Measurements from ENCODE around the gene GRIN3B. TPM values are rescaled to one million over a fixed set of nuclear protein-coding genes. Genes with fewer than 3 reads are reported as not detected.

GRIN3B gene
- total and polyA plus RNA-seq, 9 of the 15 experiments (the other 6 are each of a cell fraction or from before 2014, with no cell fraction given) = 0.06 to 0.95 (median 0.19) TPM; not detected in 6

- TF ChIP-seq NONO (IDR thresholded peaks at IDR 0.05; ENCODE audit: low read depth in 2 of 2, low read length in 1 of 2) (no peak), CEBPZ (IDR thresholded peaks at IDR 0.05; ENCODE audit: borderline replicate concordance, low read depth, low read length) (no peak), EP300 (IDR thresholded peaks at IDR 0.05; ENCODE audit: low read length) (peak; percentile 74), ZNF609 (CRISPR knock-in tag; IDR thresholded peaks at IDR 0.05; ENCODE audit: borderline replicate concordance) (no peak; the same call in 1 of the 2 replicates), KDM5B (IDR thresholded peaks at IDR 0.05; ENCODE audit: insufficient replicate concordance, low read depth, low read length) (peak; percentile 68), ZBTB8A (IDR thresholded peaks at IDR 0.05; ENCODE audit: partially characterized antibody) (no peak), FOXP1 (CRISPR knock-in tag; IDR thresholded peaks at IDR 0.05) (peak; percentile 85), CBFB (CRISPR knock-in tag; IDR thresholded peaks at IDR 0.05) (peak; percentile 73; the same call in 1 of the 2 replicates), CUX1 (CRISPR knock-in tag; IDR thresholded peaks at IDR 0.05) (no peak), ESRRB (CRISPR knock-in tag; IDR thresholded peaks at IDR 0.05; ENCODE audit: borderline replicate concordance) (no peak), MTF1 (CRISPR knock-in tag; IDR thresholded peaks at IDR 0.05; ENCODE audit: borderline replicate concordance) (no peak)
Measured at GRCh38 chr19:980133-980998, 19.9 kb upstream of the GRIN3B start (continued).

Measured in K562 (cell line).